GM06990 (cell line): Measurements from ENCODE around the gene CACTIN.
A peak's percentile ranks its signal among the peaks of the same experiment; 100 is the strongest.
"Not testable (repeated sequence)": the region's sequence is repeated elsewhere in the genome, so short reads cannot be mapped to it uniquely, and the experiment has no call there.

ENCODE experiments used
- DNase-seq: peaks from one replicate; pipeline ENCODE4 v3.0.0-alpha.2; 2011; ENCODE audit not compliant: insufficient read length; ENCODE audit errors: extremely low read depth
- H3K27me3 ChIP-seq: replicated peaks from 2 replicates; pipeline ENCODE4 v1.6.0; 2011; ENCODE audit warnings: low read length; ENCODE audit not compliant: control insufficient read depth, insufficient read depth
- H3K36me3 ChIP-seq: 2 replicates; pipeline ENCODE4 v1.5.1; 2011; ENCODE audit warnings: low read length; ENCODE audit not compliant: control insufficient read depth, insufficient read depth
- H3K4me3 ChIP-seq: replicated peaks from 2 replicates; pipeline ENCODE4 v1.5.1; 2011; ENCODE audit warnings: low read depth, mild to moderate bottlenecking, control low read depth, low read length
- TF ChIP-seq, protein P1 (sequence below): IDR thresholded peaks from 2 replicates; pipeline ENCODE4 v1.5.1; 2011; ENCODE audit warnings: low read length, control low read depth, mild to moderate bottlenecking, inconsistent platforms; ENCODE audit not compliant: insufficient read depth, poor library complexity, severe bottlenecking

CACTIN gene

DNA sequence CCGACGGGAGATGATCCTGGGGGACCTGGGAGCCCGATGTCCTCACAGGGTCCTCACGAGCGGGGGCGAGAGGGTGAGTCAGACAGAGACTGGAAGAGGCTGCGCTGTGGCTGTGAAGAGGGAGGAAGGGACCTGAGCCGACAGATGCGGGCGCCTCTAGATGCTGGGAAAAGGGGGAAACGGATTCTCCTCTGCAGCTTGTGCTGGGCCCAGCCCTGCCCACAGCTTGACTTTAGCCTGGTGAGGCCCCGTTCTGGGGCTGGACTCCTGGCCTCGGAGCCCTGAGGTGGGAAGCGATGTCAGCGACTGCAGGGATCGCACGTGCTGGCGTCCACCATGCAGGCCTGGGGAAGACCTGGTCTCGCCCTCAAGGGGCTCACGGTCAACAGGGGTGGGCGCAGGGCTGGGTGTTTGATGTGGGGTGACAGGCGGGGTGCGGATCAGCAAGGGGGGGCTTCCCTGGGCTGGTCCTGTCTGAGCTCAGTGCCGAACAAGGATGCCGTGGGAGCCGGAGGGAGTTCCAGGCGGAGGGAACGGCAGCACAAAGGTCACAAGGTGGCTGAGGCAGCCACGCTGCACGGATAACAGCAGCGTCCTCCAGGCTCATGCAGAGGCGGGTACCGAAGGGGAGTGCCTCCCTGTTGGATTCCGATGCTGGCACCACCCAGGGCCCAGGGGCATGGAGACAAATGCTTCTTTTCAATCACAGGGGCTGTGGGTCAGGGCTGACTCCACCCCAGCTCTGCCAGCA lies 41.9 kb upstream of the CACTIN start:
- Histone ChIP-seq H3K4me3 (no peak overlapping the region), H3K36me3 (peaks cover 5% of the 10 kb centered on the region), H3K27me3 (no peaks in the 10 kb centered on the region)
- DNase-seq = no peak
- TF ChIP-seq, protein P1, sequence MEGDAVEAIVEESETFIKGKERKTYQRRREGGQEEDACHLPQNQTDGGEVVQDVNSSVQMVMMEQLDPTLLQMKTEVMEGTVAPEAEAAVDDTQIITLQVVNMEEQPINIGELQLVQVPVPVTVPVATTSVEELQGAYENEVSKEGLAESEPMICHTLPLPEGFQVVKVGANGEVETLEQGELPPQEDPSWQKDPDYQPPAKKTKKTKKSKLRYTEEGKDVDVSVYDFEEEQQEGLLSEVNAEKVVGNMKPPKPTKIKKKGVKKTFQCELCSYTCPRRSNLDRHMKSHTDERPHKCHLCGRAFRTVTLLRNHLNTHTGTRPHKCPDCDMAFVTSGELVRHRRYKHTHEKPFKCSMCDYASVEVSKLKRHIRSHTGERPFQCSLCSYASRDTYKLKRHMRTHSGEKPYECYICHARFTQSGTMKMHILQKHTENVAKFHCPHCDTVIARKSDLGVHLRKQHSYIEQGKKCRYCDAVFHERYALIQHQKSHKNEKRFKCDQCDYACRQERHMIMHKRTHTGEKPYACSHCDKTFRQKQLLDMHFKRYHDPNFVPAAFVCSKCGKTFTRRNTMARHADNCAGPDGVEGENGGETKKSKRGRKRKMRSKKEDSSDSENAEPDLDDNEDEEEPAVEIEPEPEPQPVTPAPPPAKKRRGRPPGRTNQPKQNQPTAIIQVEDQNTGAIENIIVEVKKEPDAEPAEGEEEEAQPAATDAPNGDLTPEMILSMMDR = no peak

DNA sequence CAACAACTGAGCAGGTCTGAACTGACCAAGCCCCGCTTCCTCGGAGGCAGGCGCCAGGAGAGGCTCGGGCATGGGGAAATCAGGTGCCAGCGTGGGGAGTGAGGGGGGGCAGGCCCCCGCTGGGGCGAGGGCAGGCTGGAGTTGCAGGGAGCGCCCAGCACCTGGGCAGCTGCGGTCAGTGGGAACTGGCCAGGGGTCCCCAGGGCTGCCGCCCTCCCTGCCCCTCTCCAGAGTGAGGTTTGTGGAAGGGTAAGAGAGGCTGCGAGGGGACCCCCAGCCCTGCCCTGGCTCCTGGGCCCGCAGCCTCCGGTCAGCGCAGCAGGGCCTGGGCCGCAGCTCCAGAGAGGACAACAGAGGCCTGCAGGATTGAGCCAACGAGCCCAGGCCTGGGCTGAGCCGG lies 41.2 kb upstream of the CACTIN start:
- DNase-seq = no peak
- Histone ChIP-seq H3K36me3 (peaks cover 5% of the 10 kb centered on the region), H3K4me3 (no peak overlapping the region), H3K27me3 (no peaks in the 10 kb centered on the region)
- TF ChIP-seq, protein P1 = no peak

DNA sequence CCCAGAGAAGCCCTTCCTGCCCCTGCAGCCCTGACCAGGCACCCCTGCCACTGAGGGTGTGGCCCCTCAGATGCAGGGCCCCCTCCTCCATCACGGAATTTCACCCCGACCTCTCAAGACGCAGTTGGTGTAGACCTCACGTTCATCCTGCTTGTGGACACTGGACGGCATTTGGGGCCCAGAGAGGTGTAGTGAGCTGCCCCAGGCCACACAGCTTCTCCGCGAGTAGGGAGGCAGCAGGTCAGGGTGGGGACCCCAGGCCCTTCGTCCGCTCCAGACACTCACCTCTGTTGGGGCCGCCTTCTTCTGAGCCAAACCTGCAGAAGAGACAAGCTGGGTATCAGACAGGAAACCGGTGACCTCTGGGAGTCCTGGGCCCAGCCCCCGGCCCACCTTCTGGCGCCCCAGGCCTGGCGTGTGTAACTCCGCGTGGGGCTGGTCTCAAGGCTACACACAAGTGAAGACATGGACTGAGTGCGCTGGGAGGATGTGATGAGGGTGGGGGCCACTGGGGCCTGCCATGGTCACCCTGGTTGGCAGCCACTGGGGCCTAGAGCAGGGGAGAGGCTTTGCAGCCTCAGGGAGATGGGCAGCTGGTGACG lies 40.5 kb upstream of the CACTIN start:
- no peak for DNase-seq
- H3K27me3 ChIP-seq = no peaks in the 10 kb centered on the region
- TF ChIP-seq, protein P1 = no peak
- H3K4me3 ChIP-seq = no peak overlapping the region
- peaks cover 5% of the 10 kb centered on the region for H3K36me3 ChIP-seq

DNA sequence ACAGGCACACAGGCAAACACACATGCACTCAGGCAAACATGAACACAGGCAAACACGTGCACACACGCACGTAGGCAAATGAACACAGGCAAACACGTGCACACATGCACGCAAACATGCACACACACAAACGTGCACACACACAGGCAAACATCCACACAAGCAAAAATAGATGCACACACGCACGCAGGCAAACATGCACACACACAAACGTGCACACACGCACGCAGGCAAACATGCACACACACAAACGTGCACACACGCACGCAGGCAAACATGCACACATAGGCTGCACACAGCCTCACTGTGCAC lies 39.9 kb upstream of the CACTIN start:
- not testable (repeated sequence) for H3K36me3 ChIP-seq, H3K4me3 ChIP-seq, H3K27me3 ChIP-seq, DNase-seq

DNA sequence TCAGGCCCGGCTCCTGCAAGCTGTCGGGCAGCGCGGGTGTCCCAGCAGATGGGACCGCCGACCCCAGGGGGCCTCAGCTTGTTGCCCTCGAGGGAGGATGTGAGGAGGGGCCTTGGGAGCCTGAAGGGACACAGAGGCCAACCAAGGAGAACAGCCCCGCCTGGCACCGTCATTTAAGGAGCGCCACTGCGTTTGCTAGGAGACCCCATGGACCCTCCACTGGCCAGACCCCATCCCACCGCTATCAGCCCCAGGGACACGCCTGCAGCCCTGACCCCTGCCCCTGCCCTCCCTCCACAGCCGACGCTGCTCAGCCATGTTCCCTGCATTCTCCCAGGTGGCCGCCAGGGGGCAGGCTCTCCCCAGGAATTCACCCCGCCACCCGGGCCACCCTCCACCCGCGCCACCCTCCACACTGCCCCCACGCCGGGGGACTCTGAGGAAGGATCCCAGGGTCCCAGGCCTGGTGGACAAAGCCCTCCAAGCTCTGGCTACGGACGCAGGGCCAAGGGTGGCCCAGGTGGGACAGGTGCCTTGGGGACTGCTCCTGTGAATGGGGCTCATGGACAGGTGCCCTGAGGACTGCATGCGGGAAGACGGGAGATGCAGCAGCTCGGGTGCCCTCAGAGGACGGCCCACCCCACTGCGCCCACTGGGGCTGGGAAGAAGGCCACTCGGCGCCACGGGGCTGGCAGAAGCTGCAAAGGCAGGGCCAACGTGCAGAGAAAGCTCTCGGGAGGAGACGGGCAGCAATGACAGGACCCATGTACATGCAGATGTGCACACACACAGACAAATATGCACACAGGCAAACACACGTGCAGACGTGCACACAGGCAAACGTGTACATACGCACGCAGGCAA lies 39.3 kb upstream of the CACTIN start:
- DNase-seq = peak; percentile 68
- Histone ChIP-seq H3K27me3 (no peaks in the 10 kb centered on the region), H3K36me3 (peaks cover 13% of the 10 kb centered on the region), H3K4me3 (no peak overlapping the region)
- TF ChIP-seq, protein P1 = peak; percentile 85
